Endothelial cell of umbilical vein (primary cell): ENCODE results near the gene NLRP5. TPM values are rescaled to one million over a fixed set of nuclear protein-coding genes. Genes with fewer than 3 reads are reported as not detected.

Experiments used
- BruUV-seq: library from RNA; stranded (reverse); fragments of 400-500 nt; replicated peaks from 2 replicates; lab custom pipeline; 2021; lab: Mats Ljungman, UMichigan
- CTCF ChIA-PET: fragments of 300-600, 350-600 bp; sonication (Branson Sonifier 250); formaldehyde crosslinking; loops from one replicate; lab custom pipeline; 2021; ENCODE audit warnings: antibody characterized with exemption, inconsistent platforms; lab: Charles Lee
- POLR2A ChIA-PET: fragments of 300-600, 350-600 bp; sonication (Branson Sonifier 250); formaldehyde crosslinking; loops from one replicate; lab custom pipeline; 2021; ENCODE audit warnings: antibody characterized with exemption, inconsistent platforms; lab: Charles Lee
- DNase-seq: peaks from one replicate; pipeline ENCODE4 v3.0.0-alpha.2; 2011; ENCODE audit warnings: low read depth, low spot score
- FAIRE-seq: peaks from 2 replicates; lab custom pipeline; 2011; peaks lifted over from hg19 to GRCh38; lab: Jason Lieb, UNC
- H2AFZ ChIP-seq: 2 replicates; pipeline ENCODE4 v1.6.0; 2012; ENCODE audit warnings: low read depth, low read length, control low read depth, inconsistent platforms
- H3K27ac ChIP-seq: 2 replicates; pipeline ENCODE4 v1.5.1; 2011; ENCODE audit warnings: low read depth, mild to moderate bottlenecking, control low read depth, low read length, moderate library complexity; ENCODE audit not compliant: insufficient read depth
- H3K27me3 ChIP-seq, 2 experiments: 2 replicates each; pipeline versions ENCODE4 v1.6.0 to v1.6.1; 2011; ENCODE audit warnings: low read length in 2 of 2, mixed read lengths in 1 of 2; ENCODE audit not compliant: control insufficient read depth in 2 of 2, insufficient read depth in 2 of 2
- H3K36me3 ChIP-seq, 2 experiments: 2 replicates in 1 of 2; 3 replicates in 1 of 2; pipeline ENCODE4 v1.5.1; 2011; ENCODE audit warnings: low read length in 2 of 2, mild to moderate bottlenecking in 1 of 2, moderate library complexity in 1 of 2; ENCODE audit not compliant: control insufficient read depth in 2 of 2, insufficient read depth in 2 of 2; ENCODE audit errors: extremely low read depth in 1 of 2
- H3K4me1 ChIP-seq: 3 replicates; pipeline ENCODE4 v1.5.1; 2011; ENCODE audit warnings: mild to moderate bottlenecking, low read length; ENCODE audit not compliant: control insufficient read depth, insufficient read depth; ENCODE audit errors: extremely low read depth
- H3K4me2 ChIP-seq: 2 replicates; pipeline ENCODE4 v1.6.1; 2011; ENCODE audit warnings: low read length, control low read depth, mixed read lengths; ENCODE audit not compliant: insufficient read depth
- H3K4me3 ChIP-seq, 3 experiments: fragments of 200-600 bp in 1 of 3; sonication (generic), shearing (Covaris generic) in 1 of 3; replicated peaks in 1 of 3; 2 replicates each; pipeline ENCODE4 v1.5.1; 2011 to 2016; ENCODE audit warnings: control low read depth in 3 of 3, low read length in 3 of 3, mild to moderate bottlenecking in 2 of 3, inconsistent platforms in 1 of 3, low read depth in 1 of 3, moderate library complexity in 1 of 3; ENCODE audit not compliant: insufficient read depth in 1 of 3
- H3K79me2 ChIP-seq: 2 replicates; pipeline ENCODE4 v1.6.0; 2012; ENCODE audit warnings: low read length, inconsistent platforms; ENCODE audit not compliant: control insufficient read depth, insufficient read depth
- H3K9ac ChIP-seq: replicated peaks from 2 replicates; pipeline ENCODE3; 2011; ENCODE audit warnings: low read length, control low read depth; ENCODE audit not compliant: insufficient read depth; ENCODE audit errors: extremely low read depth
- H3K9me1 ChIP-seq: replicated peaks from 3 replicates; pipeline ENCODE4 v1.6.0; 2011; ENCODE audit warnings: mild to moderate bottlenecking, low read length; ENCODE audit not compliant: control insufficient read depth, insufficient read depth; ENCODE audit errors: extremely low read depth
- H3K9me3 ChIP-seq: replicated peaks from 2 replicates; pipeline ENCODE4 v1.5.1; 2012; ENCODE audit warnings: low read length, inconsistent platforms; ENCODE audit not compliant: control insufficient read depth, insufficient read depth
- H4K20me1 ChIP-seq: replicated peaks from 2 replicates; pipeline ENCODE3; 2011; ENCODE audit warnings: mild to moderate bottlenecking, low read length; ENCODE audit not compliant: control insufficient read depth, insufficient read depth; ENCODE audit errors: extremely low read depth
- CTCF ChIP-seq, 2 donors: IDR thresholded peaks; 1 replicate in 1 of 2; 2 replicates in 1 of 2; pipeline ENCODE4 v1.5.1; 2011; ENCODE audit warnings: low read length in 2 of 2, mild to moderate bottlenecking in 2 of 2, moderate library complexity in 2 of 2, control low read depth in 1 of 2, inconsistent platforms in 1 of 2, low read depth in 1 of 2; ENCODE audit not compliant: insufficient read depth in 1 of 2; ENCODE audit errors: extremely low read depth in 1 of 2
- FOS ChIP-seq: IDR thresholded peaks from 2 replicates; pipeline ENCODE4 v1.6.1; 2011; ENCODE audit warnings: mild to moderate bottlenecking, low read length, moderate library complexity, borderline replicate concordance; ENCODE audit not compliant: insufficient read depth
- GATA2 ChIP-seq: IDR thresholded peaks from 2 replicates; pipeline ENCODE4 v1.7.0; 2011; ENCODE audit warnings: low read depth, mild to moderate bottlenecking, moderate library complexity, mixed read lengths, low read length; ENCODE audit not compliant: insufficient read length, insufficient read depth
- JUN ChIP-seq: IDR thresholded peaks from 2 replicates; pipeline ENCODE4 v1.6.1; 2011; ENCODE audit warnings: borderline replicate concordance, low read depth; ENCODE audit not compliant: insufficient read length, insufficient read depth
- MYC ChIP-seq: IDR thresholded peaks from one replicate; pipeline ENCODE4 v1.6.1; 2011; ENCODE audit warnings: mild to moderate bottlenecking, low read depth, low read length
- POLR2A ChIP-seq: IDR thresholded peaks from 2 replicates; pipeline ENCODE4 v1.6.1; 2012; ENCODE audit warnings: low read depth, mild to moderate bottlenecking, control low read depth, low read length
- POLR2AphosphoS5 ChIP-seq: IDR thresholded peaks from 2 replicates; pipeline ENCODE4 v1.6.1; 2012; ENCODE audit warnings: low read depth, mild to moderate bottlenecking, control low read depth, low read length, moderate library complexity; ENCODE audit not compliant: insufficient read depth
- dilution Hi-C: fragments of 300-500 bp; cut with MboI; formaldehyde crosslinking; loops from one replicate; pipeline ENCODE4 v1.15.0; 2019; ENCODE audit warnings: low sequenced_read_pairs; ENCODE audit not compliant: extremely low pct_ligation_motif_present
- intact Hi-C: fragments of 100-400 bp; cut with micrococcal nuclease; formaldehyde crosslinking; loops from one replicate; pipeline ENCODE4 v1.10.0; 2022
- polyA plus RNA-seq, 4 experiments: library from polyadenylated mRNA; depleted of rRNA in 3 of 4; stranded (reverse) in 3 of 4; unstranded in 1 of 4; fragments of >200 nt; gene quantifications; 2 replicates each; pipeline versions ENCODE4 v1.2.1 to v1.2.3, GENCODE V29; 2011 to 2012; ENCODE audit warnings: missing spikeins in 1 of 4
- total RNA-seq: library from RNA; stranded (reverse); gene quantifications from 2 replicates; pipeline ENCODE4 v1.2.3, GENCODE V29; 2021

Gene NLRP5
- total and polyA plus RNA-seq, 2 donors (not counting 3 experiments of a cell fraction or from before 2014, with no cell fraction given) = not detected

- H3K9ac ChIP-seq = no peak overlapping the region
- POLR2A ChIA-PET = no interaction called here
- H3K27ac ChIP-seq = no peak overlapping the region
- CTCF ChIA-PET = interaction anchor here (0.8 to 2.0 kb wide), 4 partner anchors 9 to 248 kb away, joined by 3 to 13 read pairs (median 4); no protein-coding TSS in a partner anchor
- H3K4me1 ChIP-seq = peaks cover 8% of the 10 kb centered on the region
- peaks cover 0 to 3% of the 10 kb centered on the region in 2 experiments for H3K36me3 ChIP-seq
- intact Hi-C loops (no loop called here), dilution Hi-C loops (no loop called here)
- H3K4me2 ChIP-seq = no peak overlapping the region
- no peak overlapping the region for H2AFZ ChIP-seq
- no peak overlapping the region for H3K4me3 ChIP-seq
- no peak for DNase-seq
- BruUV-seq = no TSS peak
- no peak for FAIRE-seq
- no peaks in the 10 kb centered on the region for H3K9me3 ChIP-seq
- no peaks in the 10 kb centered on the region for H4K20me1 ChIP-seq
- H3K79me2 ChIP-seq = no peaks in the 10 kb centered on the region
- H3K9me1 ChIP-seq = no peaks in the 10 kb centered on the region
- H3K27me3 ChIP-seq = peaks cover 0 to 3% of the 10 kb centered on the region in 2 experiments
- no peak for TF ChIP-seq JUN
- no peak for TF ChIP-seq POLR2AphosphoS5
- no peak for TF ChIP-seq MYC
- no peak for TF ChIP-seq GATA2
- TF ChIP-seq POLR2A = no peak
- TF ChIP-seq FOS = no peak
- TF ChIP-seq CTCF (IDR thresholded peaks at IDR 0.05; ENCODE audit: extremely low read depth in 1 of 2, insufficient read depth in 1 of 2, low read depth in 1 of 2, low read length in 2 of 2) = no peak
Measured at GRCh38 chr19:56084835-56085536, 98.4 kb downstream of the NLRP5 start.
